Omental fat pad (tissue), 4 donors: Measurements from ENCODE around the gene ZNF43. TPM values are rescaled to one million over a fixed set of nuclear protein-coding genes. Genes with fewer than 3 reads are reported as not detected.
"Not testable (repeated sequence)": the region's sequence is repeated elsewhere in the genome, so short reads cannot be mapped to it uniquely, and the experiment has no call there.

Experiments
- ATAC-seq: fragments of 150-250 bp; one replicate; pipeline ENCODE4 v1.9.1; 2016; ENCODE audit warnings: mild to moderate bottlenecking, moderate library complexity; ENCODE audit not compliant: low FRiP score
- DNase-seq: peaks from one replicate; pipeline ENCODE4 v3.0.0-alpha.2; 2019; ENCODE audit warnings: low spot score
- total RNA-seq, 4 donors: library from RNA; depleted of rRNA; stranded (reverse); fragments of >200 nt; gene quantifications; one replicate each; pipeline ENCODE4 v1.1.0, GENCODE V29; 2016
- TF ChIP-seq, protein P1 (sequence below), 3 donors: fragments of 450-650 bp; IDR thresholded peaks; one replicate each; pipeline ENCODE4 v1.5.1; 2016 to 2017; ENCODE audit warnings: antibody characterized with exemption in 3 of 3, mild to moderate bottlenecking in 3 of 3, moderate library complexity in 2 of 3

Gene ZNF43
- total RNA-seq, 4 donors from 2014 or later = 6.2 to 25.7 (median 8.2) TPM

DNA sequence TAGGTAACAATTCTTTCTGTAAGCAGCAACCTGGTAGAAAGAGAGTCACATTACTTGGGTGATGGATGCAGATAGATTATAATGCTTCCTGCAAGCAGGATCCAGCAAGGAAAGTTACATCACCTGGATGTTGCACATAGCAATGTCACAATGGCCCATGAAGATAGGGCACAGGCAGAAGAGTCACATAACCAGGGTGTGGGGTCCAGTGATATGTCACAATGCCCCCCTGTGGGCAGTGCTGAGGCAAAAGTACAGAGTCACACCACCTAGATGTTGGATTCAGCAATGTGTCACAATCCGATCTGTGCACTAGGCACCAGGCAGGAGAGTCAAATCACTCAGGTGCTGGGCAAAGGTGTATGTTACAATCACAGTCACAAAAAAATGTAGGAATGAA is 4.0 kb upstream of the ZNF43 start:
- TF ChIP-seq, protein P1, sequence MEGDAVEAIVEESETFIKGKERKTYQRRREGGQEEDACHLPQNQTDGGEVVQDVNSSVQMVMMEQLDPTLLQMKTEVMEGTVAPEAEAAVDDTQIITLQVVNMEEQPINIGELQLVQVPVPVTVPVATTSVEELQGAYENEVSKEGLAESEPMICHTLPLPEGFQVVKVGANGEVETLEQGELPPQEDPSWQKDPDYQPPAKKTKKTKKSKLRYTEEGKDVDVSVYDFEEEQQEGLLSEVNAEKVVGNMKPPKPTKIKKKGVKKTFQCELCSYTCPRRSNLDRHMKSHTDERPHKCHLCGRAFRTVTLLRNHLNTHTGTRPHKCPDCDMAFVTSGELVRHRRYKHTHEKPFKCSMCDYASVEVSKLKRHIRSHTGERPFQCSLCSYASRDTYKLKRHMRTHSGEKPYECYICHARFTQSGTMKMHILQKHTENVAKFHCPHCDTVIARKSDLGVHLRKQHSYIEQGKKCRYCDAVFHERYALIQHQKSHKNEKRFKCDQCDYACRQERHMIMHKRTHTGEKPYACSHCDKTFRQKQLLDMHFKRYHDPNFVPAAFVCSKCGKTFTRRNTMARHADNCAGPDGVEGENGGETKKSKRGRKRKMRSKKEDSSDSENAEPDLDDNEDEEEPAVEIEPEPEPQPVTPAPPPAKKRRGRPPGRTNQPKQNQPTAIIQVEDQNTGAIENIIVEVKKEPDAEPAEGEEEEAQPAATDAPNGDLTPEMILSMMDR (IDR thresholded peaks at IDR 0.05) = no peak
- no peak for ATAC-seq
- no peak for DNase-seq

DNA sequence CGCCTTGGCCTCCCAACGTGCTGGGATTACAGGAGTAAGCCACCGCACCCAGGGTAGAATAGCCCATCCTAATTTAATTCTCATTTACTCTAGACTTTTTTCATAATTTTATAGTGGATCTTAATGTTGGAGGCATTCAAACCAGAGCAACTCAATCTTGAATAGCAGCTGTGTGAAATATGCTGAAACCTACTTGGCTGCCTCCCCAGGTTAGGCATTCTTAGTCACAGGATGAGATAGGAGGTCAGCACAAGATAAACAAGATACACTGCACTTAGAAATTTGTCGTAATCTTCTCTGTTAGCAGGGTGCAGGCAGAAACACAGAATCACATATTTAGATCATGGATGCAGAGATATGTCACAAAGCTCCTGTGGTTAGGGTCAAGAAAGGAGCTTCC is 2.7 kb upstream of the ZNF43 start:
- no peak for DNase-seq
- no peak for ATAC-seq
- TF ChIP-seq, protein P1 (IDR thresholded peaks at IDR 0.05) = no peak

DNA sequence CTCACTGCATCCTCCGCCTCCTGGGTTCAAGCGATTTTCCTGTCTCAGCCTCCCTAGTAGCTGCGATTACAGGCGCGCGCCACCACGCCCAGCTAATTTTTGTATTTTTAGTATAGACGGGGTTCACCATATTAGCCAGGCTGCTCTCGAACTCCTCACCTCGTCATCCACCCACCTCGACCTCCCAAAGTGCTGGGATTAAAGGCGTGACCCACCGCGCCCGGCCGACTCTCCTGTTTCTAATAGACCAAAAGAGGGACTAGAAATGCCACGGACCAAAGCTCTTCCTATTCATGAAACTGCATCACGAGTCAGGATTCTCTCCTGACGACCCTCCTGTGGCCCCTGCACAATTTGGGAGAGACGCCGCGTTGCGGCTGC is 563 bp downstream of the ZNF43 start:
- peak; percentile 17 for ATAC-seq
- no peak for DNase-seq
- TF ChIP-seq, protein P1 (IDR thresholded peaks at IDR 0.05) = no peak

- ATAC-seq (no peak), DNase-seq (no peak)
- TF ChIP-seq, protein P1 (IDR thresholded peaks at IDR 0.05) = no peak
Measured at GRCh38 chr19:21833733-21834132, 2.2 kb downstream of the ZNF43 start.

DNA sequence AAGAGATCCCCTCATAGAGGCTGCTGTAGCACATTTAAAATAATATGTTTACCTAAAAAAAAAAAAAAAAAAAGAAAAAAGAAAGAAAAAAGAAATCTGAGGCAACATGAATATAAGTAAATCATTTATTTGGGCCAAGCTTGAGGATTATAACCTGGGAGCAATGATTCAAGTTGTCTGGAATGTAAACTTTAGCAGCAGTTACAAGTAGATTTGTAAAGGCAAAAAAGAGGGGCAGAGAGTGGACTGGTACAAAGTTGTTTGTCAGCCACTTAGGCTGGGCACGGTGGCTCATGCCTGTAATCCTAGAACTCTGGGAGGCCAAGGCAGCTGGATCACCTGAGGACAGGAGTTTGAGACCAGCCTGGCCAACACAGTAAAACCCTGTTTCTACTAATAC is 11.3 kb downstream of the ZNF43 start:
- DNase-seq = no peak
- ATAC-seq = no peak
- TF ChIP-seq, protein P1 (IDR thresholded peaks at IDR 0.05) = no peak

DNA sequence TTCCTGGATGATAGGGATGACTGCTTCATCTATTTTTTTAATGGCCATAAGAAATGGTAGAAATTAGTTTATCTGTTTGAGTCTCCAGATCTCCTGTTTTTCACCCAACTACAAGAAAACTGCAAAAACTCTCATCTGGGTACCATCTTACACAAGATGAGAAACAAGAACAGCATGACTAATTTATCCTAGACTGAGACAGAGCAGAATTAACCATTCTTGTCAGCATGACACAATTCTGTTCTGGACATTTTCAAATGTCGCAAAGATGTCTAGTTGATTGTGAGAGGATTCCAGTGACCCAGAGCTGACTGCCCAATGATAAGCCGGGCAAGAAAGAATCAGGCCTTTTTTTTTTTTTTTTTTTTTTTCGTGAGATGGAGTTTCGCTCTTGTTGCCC is 12.8 kb downstream of the ZNF43 start:
- no peak for DNase-seq

GRCh38 chr19:21812448-21812847 is 23.5 kb downstream of the ZNF43 start:
- no peak for ATAC-seq
- TF ChIP-seq, protein P1 (IDR thresholded peaks at IDR 0.05) = no peak
- no peak for DNase-seq

More for the DNA sequence above, 12.8 kb downstream of the ZNF43 start:
- ATAC-seq = no peak
- TF ChIP-seq, protein P1 (IDR thresholded peaks at IDR 0.05) = no peak

DNA sequence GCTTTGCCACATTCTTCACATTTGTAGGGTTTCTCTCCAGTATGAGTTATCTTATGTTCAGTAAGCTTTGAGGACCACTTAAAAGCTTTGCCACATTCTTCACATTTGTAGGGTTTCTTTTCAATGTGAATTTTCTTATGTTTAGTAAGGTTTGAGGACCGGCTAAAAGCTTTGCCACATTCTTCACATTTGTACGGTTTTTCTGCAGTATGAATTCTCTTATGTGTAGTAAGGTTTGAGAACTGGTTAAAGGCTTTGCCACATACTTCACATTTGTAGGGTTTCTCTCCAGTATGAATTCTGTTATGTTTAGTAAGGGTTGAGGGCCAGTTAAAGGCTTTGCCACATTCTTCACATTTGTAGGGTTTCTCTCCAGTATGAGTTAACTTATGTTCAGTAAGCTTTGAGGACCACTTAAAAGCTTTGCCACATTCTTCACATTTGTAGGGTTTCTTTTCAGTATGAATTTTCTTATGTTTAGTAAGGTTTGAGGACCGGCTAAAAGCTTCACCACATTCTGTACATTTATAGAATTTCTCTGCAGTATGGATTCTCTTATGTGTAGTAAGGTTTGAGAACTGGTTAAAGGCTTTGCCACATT is 27.5 kb downstream of the ZNF43 start:
- not testable (repeated sequence) for ATAC-seq, DNase-seq
